Neural crest cell (in vitro differentiated cells): Measurements from ENCODE around the gene CDKAL1. TPM values are rescaled to one million over a fixed set of nuclear protein-coding genes. Genes with fewer than 3 reads are reported as not detected.
"Not testable (repeated sequence)": the region's sequence is repeated elsewhere in the genome, so short reads cannot be mapped to it uniquely, and the experiment has no call there.

Experiments
- DNase-seq: peaks from one replicate; pipeline ENCODE4 v3.0.0; 2021; ENCODE audit warnings: low read depth, mixed read lengths, low spot score
- H3K27ac Mint-ChIP-seq: one replicate; pipeline ENCODE4 v1.8.0; 2021; ENCODE audit warnings: mild to moderate bottlenecking, mixed read lengths; ENCODE audit not compliant: unreplicated experiment
- H3K27me3 Mint-ChIP-seq: 2 replicates; pipeline ENCODE4 v1.8.0; 2021; ENCODE audit warnings: low read depth, mild to moderate bottlenecking, mixed read lengths
- H3K36me3 Mint-ChIP-seq: 2 replicates; pipeline ENCODE4 v1.8.0; 2021; ENCODE audit warnings: low read depth, mild to moderate bottlenecking, mixed read lengths
- H3K4me1 Mint-ChIP-seq: 2 replicates; pipeline ENCODE4 v1.8.0; 2021; ENCODE audit warnings: mixed read lengths
- H3K4me3 Mint-ChIP-seq: one replicate; pipeline ENCODE4 v1.8.0; 2021; ENCODE audit warnings: mild to moderate bottlenecking, mixed read lengths
- H3K9me3 Mint-ChIP-seq: 2 replicates; pipeline ENCODE4 v1.8.0; 2021; ENCODE audit warnings: mixed read lengths
- CTCF ChIP-seq: fragments of 200-600 bp; sonication (generic); conservative IDR thresholded peaks from 2 replicates; pipeline ENCODE4 v1.5.0; 2021; ENCODE audit warnings: antibody characterized with exemption, mild to moderate bottlenecking
- total RNA-seq: library from RNA; stranded (reverse); gene quantifications from 2 replicates; pipeline ENCODE4 v1.2.1, GENCODE V29; 2021

CDKAL1 gene
- total RNA-seq, 1 donor from 2014 or later, result 25.4 TPM

- Mint-ChIP-seq H3K4me1 (no peaks in the 10 kb centered on the region), H3K27ac (no peak overlapping the region), H3K36me3 (no peaks in the 10 kb centered on the region), H3K9me3 (no peaks in the 10 kb centered on the region), H3K4me3 (no peak overlapping the region), H3K27me3 (no peaks in the 10 kb centered on the region)
- no peak for DNase-seq
- no peak for TF ChIP-seq CTCF
Observed at GRCh38 chr6:21085643-21086042, 551.4 kb downstream of the CDKAL1 start.

- no peaks in the 10 kb centered on the region for H3K27me3 Mint-ChIP-seq
- no peak for TF ChIP-seq CTCF
- H3K27ac Mint-ChIP-seq, result no peak overlapping the region
- peaks cover 8% of the 10 kb centered on the region for H3K4me1 Mint-ChIP-seq
- no peak overlapping the region for H3K4me3 Mint-ChIP-seq
- no peaks in the 10 kb centered on the region for H3K9me3 Mint-ChIP-seq
- DNase-seq, result no peak
- no peaks in the 10 kb centered on the region for H3K36me3 Mint-ChIP-seq
Observed at GRCh38 chr6:21087188-21087587, 552.9 kb downstream of the CDKAL1 start.

GRCh38 chr6:21091411-21091810 lies 557.2 kb downstream of the CDKAL1 start:
- H3K27ac Mint-ChIP-seq, result no peak overlapping the region
- no peak for TF ChIP-seq CTCF
- peaks cover 8% of the 10 kb centered on the region for H3K36me3 Mint-ChIP-seq
- DNase-seq, result no peak
- peaks cover 18% of the 10 kb centered on the region for H3K4me1 Mint-ChIP-seq
- H3K27me3 Mint-ChIP-seq, result no peaks in the 10 kb centered on the region
- H3K9me3 Mint-ChIP-seq, result no peaks in the 10 kb centered on the region
- no peak overlapping the region for H3K4me3 Mint-ChIP-seq

- H3K27me3 Mint-ChIP-seq, H3K9me3 Mint-ChIP-seq, H3K36me3 Mint-ChIP-seq, H3K27ac Mint-ChIP-seq, DNase-seq, H3K4me3 Mint-ChIP-seq: not testable (repeated sequence)
- peaks cover 18% of the 10 kb centered on the region for H3K4me1 Mint-ChIP-seq
Observed at GRCh38 chr6:21092231-21092772, 558.0 kb downstream of the CDKAL1 start.

GRCh38 chr6:21095462-21095861 lies 561.2 kb downstream of the CDKAL1 start:
- no peak overlapping the region for H3K4me3 Mint-ChIP-seq
- peaks cover 44% of the 10 kb centered on the region for H3K4me1 Mint-ChIP-seq
- H3K27me3 Mint-ChIP-seq, result no peaks in the 10 kb centered on the region
- no peak overlapping the region for H3K27ac Mint-ChIP-seq
- H3K36me3 Mint-ChIP-seq, result peaks cover 8% of the 10 kb centered on the region
- no peak for TF ChIP-seq CTCF
- peaks cover 3% of the 10 kb centered on the region for H3K9me3 Mint-ChIP-seq
- DNase-seq, result no peak

- peaks cover 48% of the 10 kb centered on the region for H3K4me1 Mint-ChIP-seq
Observed at GRCh38 chr6:21098134-21098533, 563.9 kb downstream of the CDKAL1 start.

More at GRCh38 chr6:21098134-21098533, 563.9 kb downstream of the CDKAL1 start:
- H3K27me3 Mint-ChIP-seq, result no peaks in the 10 kb centered on the region
- no peak for TF ChIP-seq CTCF
- no peak for DNase-seq
- no peak overlapping the region for H3K4me3 Mint-ChIP-seq
- no peak overlapping the region for H3K27ac Mint-ChIP-seq
- peaks cover 5% of the 10 kb centered on the region for H3K9me3 Mint-ChIP-seq
- peaks cover 7% of the 10 kb centered on the region for H3K36me3 Mint-ChIP-seq
